Spleen (tissue), 7 donors: ENCODE data around the gene FAM50A.

ENCODE experiments used
- CTCF ChIP-seq, 11 experiments: fragments of 200-600 bp in 7 of 11; fragments of 450-650 bp in 4 of 11; sonication (generic) in 4 of 11; IDR thresholded peaks in 8 of 11; conservative IDR thresholded peaks in 3 of 11; 1 replicate in 7 of 11; 2 replicates in 4 of 11; pipeline versions ENCODE4 v1.4.0 to v1.8.0; 2016 to 2021; ENCODE audit warnings: antibody characterized with exemption in 11 of 11, inconsistent platforms in 4 of 11, mild to moderate bottlenecking in 1 of 11
- POLR2A ChIP-seq, 3 donors: fragments of 450-650 bp; IDR thresholded peaks; one replicate each; pipeline ENCODE4 v1.5.1; 2017; ENCODE audit warnings: antibody characterized with exemption in 3 of 3, mild to moderate bottlenecking in 1 of 3
- donor health status: DM: no; HTN: no; CAD: no; lungs with moderate emphysema.
- donor health status: DM: no; HTN: no; CAD: no.
- donor health status: DM: no; HTN: no; CAD: no.

GRCh38 chrX:154472685-154473632, 29.0 kb downstream of the FAM50A start:
- TF ChIP-seq CTCF (IDR thresholded peaks at IDR 0.05 in 8 of 11, conservative IDR thresholded peaks at IDR 0.05 in 3 of 11), result no peak
- TF ChIP-seq POLR2A (IDR thresholded peaks at IDR 0.05), result no peak
